Activated T-cell treated with anti-CD3 and anti-CD28 coated beads, Interleukin-2, amount 50 U/mL, for 24 hours (primary cell): Measurements from ENCODE around the gene PRCD.

ENCODE experiments used
- DNase-seq: peaks from one replicate; pipeline ENCODE4 v3.0.0-alpha.2; 2020
- H3K27ac Mint-ChIP-seq: 2 replicates; pipeline ENCODE4 v1.8.0; 2020; ENCODE audit warnings: mild to moderate bottlenecking, mixed read lengths
- H3K27me3 Mint-ChIP-seq: 2 replicates; pipeline ENCODE4 v1.8.0; 2020; ENCODE audit warnings: mixed read lengths
- H3K36me3 Mint-ChIP-seq: 2 replicates; pipeline ENCODE4 v1.8.0; 2020; ENCODE audit warnings: low read depth, mixed read lengths
- H3K4me1 Mint-ChIP-seq: 2 replicates; pipeline ENCODE4 v1.8.0; 2020; ENCODE audit warnings: low read depth, mixed read lengths
- H3K4me3 Mint-ChIP-seq: 2 replicates; pipeline ENCODE4 v1.8.0; 2020; ENCODE audit warnings: mild to moderate bottlenecking, moderate library complexity, mixed read lengths
- H3K9me3 Mint-ChIP-seq: 2 replicates; pipeline ENCODE4 v1.8.0; 2020; ENCODE audit warnings: mixed read lengths

PRCD gene

GRCh38 chr17:76570457-76570856 is 30.6 kb downstream of the PRCD start:
- peaks cover 23% of the 10 kb centered on the region for H3K4me1 Mint-ChIP-seq
- peaks cover 26% of the 10 kb centered on the region for H3K36me3 Mint-ChIP-seq
- no peak for DNase-seq
- no peak overlapping the region for H3K27ac Mint-ChIP-seq
- H3K9me3 Mint-ChIP-seq = no peaks in the 10 kb centered on the region
- H3K4me3 Mint-ChIP-seq = no peak overlapping the region
- no peaks in the 10 kb centered on the region for H3K27me3 Mint-ChIP-seq

GRCh38 chr17:76570877-76571471 is 31.1 kb downstream of the PRCD start:
- Mint-ChIP-seq H3K27ac (peak overlapping the region; percentile 5), H3K27me3 (no peaks in the 10 kb centered on the region), H3K9me3 (no peaks in the 10 kb centered on the region), H3K4me3 (no peak overlapping the region), H3K36me3 (peaks cover 21% of the 10 kb centered on the region), H3K4me1 (peaks cover 18% of the 10 kb centered on the region)
- DNase-seq = no peak

- Mint-ChIP-seq H3K4me1 (peaks cover 9% of the 10 kb centered on the region), H3K27ac (peak overlapping the region; percentile 73), H3K36me3 (peaks cover 7% of the 10 kb centered on the region), H3K9me3 (no peaks in the 10 kb centered on the region), H3K27me3 (no peaks in the 10 kb centered on the region), H3K4me3 (no peak overlapping the region)
- no peak for DNase-seq
Measured at GRCh38 chr17:76572201-76572910, 32.5 kb downstream of the PRCD start.

GRCh38 chr17:76573096-76573495 is 33.3 kb downstream of the PRCD start:
- Mint-ChIP-seq H3K27ac (no peak overlapping the region), H3K4me1 (peaks cover 4% of the 10 kb centered on the region), H3K9me3 (no peaks in the 10 kb centered on the region), H3K36me3 (no peaks in the 10 kb centered on the region), H3K4me3 (no peak overlapping the region), H3K27me3 (no peaks in the 10 kb centered on the region)
- DNase-seq = no peak

- no peaks in the 10 kb centered on the region for H3K27me3 Mint-ChIP-seq
- H3K27ac Mint-ChIP-seq = no peak overlapping the region
- no peaks in the 10 kb centered on the region for H3K36me3 Mint-ChIP-seq
- peaks cover 2% of the 10 kb centered on the region for H3K4me1 Mint-ChIP-seq
- no peak overlapping the region for H3K4me3 Mint-ChIP-seq
- no peaks in the 10 kb centered on the region for H3K9me3 Mint-ChIP-seq
- DNase-seq = no peak
Measured at GRCh38 chr17:76574166-76574565, 34.3 kb downstream of the PRCD start.

GRCh38 chr17:76575570-76575969 is 35.7 kb downstream of the PRCD start:
- peaks cover 5% of the 10 kb centered on the region for H3K4me1 Mint-ChIP-seq
- no peaks in the 10 kb centered on the region for H3K27me3 Mint-ChIP-seq
- H3K27ac Mint-ChIP-seq = no peak overlapping the region
- no peaks in the 10 kb centered on the region for H3K9me3 Mint-ChIP-seq
- H3K36me3 Mint-ChIP-seq = no peaks in the 10 kb centered on the region
- H3K4me3 Mint-ChIP-seq = no peak overlapping the region
- DNase-seq = no peak

GRCh38 chr17:76576189-76576588 is 36.3 kb downstream of the PRCD start:
- Mint-ChIP-seq H3K36me3 (no peaks in the 10 kb centered on the region), H3K4me3 (no peak overlapping the region), H3K9me3 (no peaks in the 10 kb centered on the region), H3K4me1 (peaks cover 5% of the 10 kb centered on the region), H3K27ac (no peak overlapping the region), H3K27me3 (no peaks in the 10 kb centered on the region)
- DNase-seq = no peak

- H3K9me3 Mint-ChIP-seq = no peaks in the 10 kb centered on the region
- no peaks in the 10 kb centered on the region for H3K36me3 Mint-ChIP-seq
- H3K27ac Mint-ChIP-seq = no peak overlapping the region
- H3K4me1 Mint-ChIP-seq = peaks cover 5% of the 10 kb centered on the region
- peaks cover 4% of the 10 kb centered on the region for H3K27me3 Mint-ChIP-seq
- H3K4me3 Mint-ChIP-seq = no peak overlapping the region
- DNase-seq = no peak
Measured at GRCh38 chr17:76577876-76578275, 38.0 kb downstream of the PRCD start.

GRCh38 chr17:76578376-76578775 is 38.5 kb downstream of the PRCD start:
- Mint-ChIP-seq H3K36me3 (no peaks in the 10 kb centered on the region), H3K4me1 (peaks cover 5% of the 10 kb centered on the region), H3K27ac (no peak overlapping the region), H3K27me3 (peaks cover 8% of the 10 kb centered on the region), H3K9me3 (no peaks in the 10 kb centered on the region), H3K4me3 (no peak overlapping the region)
- no peak for DNase-seq

- no peak for DNase-seq
- Mint-ChIP-seq H3K4me1 (peaks cover 7% of the 10 kb centered on the region), H3K36me3 (no peaks in the 10 kb centered on the region), H3K9me3 (no peaks in the 10 kb centered on the region), H3K27me3 (peaks cover 17% of the 10 kb centered on the region), H3K4me3 (no peak overlapping the region), H3K27ac (no peak overlapping the region)
Measured at GRCh38 chr17:76579281-76579680, 39.4 kb downstream of the PRCD start.

GRCh38 chr17:76581515-76581914 is 41.7 kb downstream of the PRCD start:
- H3K27ac Mint-ChIP-seq = no peak overlapping the region
- H3K36me3 Mint-ChIP-seq = no peaks in the 10 kb centered on the region
- H3K9me3 Mint-ChIP-seq = no peaks in the 10 kb centered on the region
- H3K4me1 Mint-ChIP-seq = peaks cover 13% of the 10 kb centered on the region
- H3K4me3 Mint-ChIP-seq = no peak overlapping the region
- H3K27me3 Mint-ChIP-seq = peaks cover 33% of the 10 kb centered on the region
- no peak for DNase-seq

GRCh38 chr17:76582660-76583059 is 42.8 kb downstream of the PRCD start:
- Mint-ChIP-seq H3K27me3 (peaks cover 45% of the 10 kb centered on the region), H3K27ac (no peak overlapping the region)

GRCh38 chr17:76584427-76585032 is 44.7 kb downstream of the PRCD start:
- H3K4me1 Mint-ChIP-seq = peaks cover 12% of the 10 kb centered on the region
- H3K27me3 Mint-ChIP-seq = peaks cover 61% of the 10 kb centered on the region
- no peak overlapping the region for H3K27ac Mint-ChIP-seq

More at GRCh38 chr17:76582660-76583059, 42.8 kb downstream of the PRCD start:
- Mint-ChIP-seq H3K9me3 (no peaks in the 10 kb centered on the region), H3K4me3 (no peak overlapping the region), H3K4me1 (peaks cover 17% of the 10 kb centered on the region), H3K36me3 (no peaks in the 10 kb centered on the region)
- no peak for DNase-seq

GRCh38 chr17:76585033-76585648 is 45.3 kb downstream of the PRCD start:
- H3K4me3 Mint-ChIP-seq = peak overlapping the region; percentile 65
- peaks cover 11% of the 10 kb centered on the region for H3K4me1 Mint-ChIP-seq
- no peaks in the 10 kb centered on the region for H3K36me3 Mint-ChIP-seq
- DNase-seq = no peak
- no peak overlapping the region for H3K27ac Mint-ChIP-seq
- H3K9me3 Mint-ChIP-seq = no peaks in the 10 kb centered on the region
- peaks cover 64% of the 10 kb centered on the region for H3K27me3 Mint-ChIP-seq

More at GRCh38 chr17:76584427-76585032, 44.7 kb downstream of the PRCD start:
- H3K36me3 Mint-ChIP-seq = no peaks in the 10 kb centered on the region
- H3K9me3 Mint-ChIP-seq = no peaks in the 10 kb centered on the region
- no peak for DNase-seq
- peak overlapping the region; percentile 65 for H3K4me3 Mint-ChIP-seq
